ENCODE data around the gene GNAL.

GNAL gene

GRCh38 chr18:11726556-11726955 lies 37.5 kb downstream of the GNAL start:
- DNase-seq (ENCODE audit: low read depth), result no peak

GRCh38 chr18:11728249-11728648 lies 39.2 kb downstream of the GNAL start:
- no peak for DNase-seq (ENCODE audit: low read depth)

- DNase-seq (ENCODE audit: low read depth), result no peak
These were observed 40.5 kb downstream of the GNAL start for GRCh38 chr18:11729556-11729955.

- DNase-seq (ENCODE audit: low read depth), result no peak
These were observed 44.0 kb downstream of the GNAL start for GRCh38 chr18:11733031-11733430.

GRCh38 chr18:11736656-11737055 lies 47.6 kb downstream of the GNAL start:
- no peak for DNase-seq (ENCODE audit: low read depth)

GRCh38 chr18:11739893-11740292 lies 50.8 kb downstream of the GNAL start:
- no peak for DNase-seq (ENCODE audit: low read depth)

- no peak for DNase-seq (ENCODE audit: low read depth)
These were observed 51.4 kb downstream of the GNAL start for GRCh38 chr18:11740461-11740860.

- DNase-seq (ENCODE audit: low read depth), result no peak
These were observed 52.6 kb downstream of the GNAL start for GRCh38 chr18:11741505-11742145.

GRCh38 chr18:11745521-11745920 lies 56.5 kb downstream of the GNAL start:
- DNase-seq (ENCODE audit: low read depth), result no peak

GRCh38 chr18:11747286-11747685 lies 58.2 kb downstream of the GNAL start:
- DNase-seq (ENCODE audit: low read depth), result no peak

GRCh38 chr18:11747731-11748130 lies 58.7 kb downstream of the GNAL start:
- no peak for DNase-seq (ENCODE audit: low read depth)

- DNase-seq (ENCODE audit: low read depth), result no peak
These were observed 60.2 kb downstream of the GNAL start for GRCh38 chr18:11749305-11749704.

- DNase-seq (ENCODE audit: low read depth), result no peak
These were observed 61.1 kb downstream of the GNAL start for GRCh38 chr18:11750171-11750570.

- no peak for DNase-seq (ENCODE audit: low read depth)
These were observed 61.7 kb downstream of the GNAL start for GRCh38 chr18:11750581-11751310.

- no peak for DNase-seq (ENCODE audit: low read depth)
These were observed 62.5 kb downstream of the GNAL start for GRCh38 chr18:11751341-11752115.

GRCh38 chr18:11752116-11752911 lies 63.2 kb downstream of the GNAL start:
- DNase-seq (ENCODE audit: low read depth), result no peak

GRCh38 chr18:11754979-11755378 lies 65.9 kb downstream of the GNAL start:
- DNase-seq (ENCODE audit: low read depth), result no peak

- DNase-seq (ENCODE audit: low read depth), result no peak
These were observed 68.1 kb downstream of the GNAL start for GRCh38 chr18:11757084-11757590.

- no peak for DNase-seq (ENCODE audit: low read depth)
These were observed 70.4 kb downstream of the GNAL start for GRCh38 chr18:11759456-11759855.

GRCh38 chr18:11760498-11761167 lies 71.6 kb downstream of the GNAL start:
- no peak for DNase-seq (ENCODE audit: low read depth)

GRCh38 chr18:11761553-11761952 lies 72.5 kb downstream of the GNAL start:
- no peak for DNase-seq (ENCODE audit: low read depth)

Data from HS-5 (cell line).